ENCODE results near the gene EVPL.

EVPL gene

GRCh38 chr17:76005263-76006149 lies 21.6 kb downstream of the EVPL start:
- H3K79me1 ChIP-seq (ENCODE audit: low read depth, low read length): no peaks in the 10 kb centered on the region
- no CpG with 5 or more reads among the region's 16 CpGs for WGBS, 2 donors (ENCODE audit: extremely low coverage in 2 of 2, insufficient read length in 2 of 2, insufficient replicate concordance in 1 of 2)
- DNase-seq (ENCODE audit: low spot score): peak; percentile 67

GRCh38 chr17:76004750-76005262 lies 22.3 kb downstream of the EVPL start:
- peak overlapping the region; percentile 86 for H2BK15ac ChIP-seq (ENCODE audit: low read length)
- no peak overlapping the region for H3K18ac ChIP-seq (ENCODE audit: low read length)
- H3K14ac ChIP-seq (ENCODE audit: low read length): no peak overlapping the region
- no peak overlapping the region for H3K27ac ChIP-seq (replicated peaks; ENCODE audit: low read length)
- peaks cover 2% of the 10 kb centered on the region for H3K79me1 ChIP-seq (ENCODE audit: low read depth, low read length)
- no peak overlapping the region for H2BK120ac ChIP-seq (ENCODE audit: low read depth, low read length)
- no peak overlapping the region for H3K4me3 ChIP-seq (ENCODE audit: low read length in 2 of 2)
- H3K23ac ChIP-seq (ENCODE audit: low read depth, low read length, poor library complexity): no peak overlapping the region
- no peaks in the 10 kb centered on the region for H3K9me3 ChIP-seq (replicated peaks in 1 of 2; ENCODE audit: control insufficient read depth in 2 of 2, insufficient read depth in 1 of 2, low read depth in 1 of 2, low read length in 2 of 2)
- no peak overlapping the region for H4K8ac ChIP-seq (ENCODE audit: low read depth, low read length)
- peaks cover 0 to 9% of the 10 kb centered on the region in 2 donors for H3K36me3 ChIP-seq (replicated peaks in 1 of 2; ENCODE audit: control insufficient read depth in 2 of 2, insufficient read depth in 2 of 2, low read length in 2 of 2)
- peak overlapping the region; percentile 91 for H2AK5ac ChIP-seq (ENCODE audit: low read depth, low read length)
- no peak overlapping the region for H2BK12ac ChIP-seq (ENCODE audit: low read length)
- H3K4me1 ChIP-seq (ENCODE audit: control insufficient read depth in 2 of 2, insufficient read depth in 1 of 2, low read depth in 1 of 2, low read length in 2 of 2): peaks cover 0 to 7% of the 10 kb centered on the region in 2 donors
- no peak overlapping the region for H3K9ac ChIP-seq (ENCODE audit: low read depth, low read length, poor library complexity)
- H4K91ac ChIP-seq (ENCODE audit: low read depth, low read length, poor library complexity): no peak overlapping the region
- no peak overlapping the region for H2BK5ac ChIP-seq (ENCODE audit: low read length)
- H3K4ac ChIP-seq (ENCODE audit: low read length): no peak overlapping the region
- no peak overlapping the region for H2AFZ ChIP-seq (ENCODE audit: low read length)
- no peak overlapping the region for H3K4me2 ChIP-seq (ENCODE audit: insufficient read depth, low read length, poor library complexity, severe bottlenecking)
- DNase-seq (ENCODE audit: low spot score): no peak
- no peaks in the 10 kb centered on the region for H3K27me3 ChIP-seq (ENCODE audit: control insufficient read depth in 3 of 3, insufficient read depth in 3 of 3, low read depth in 1 of 3, low read length in 3 of 3)
- WGBS, 2 donors (ENCODE audit: extremely low coverage in 2 of 2, insufficient read length in 2 of 2, insufficient replicate concordance in 1 of 2): no CpG with 5 or more reads among the region's 8 CpGs

More at GRCh38 chr17:76005263-76006149, 21.6 kb downstream of the EVPL start:
- H4K91ac ChIP-seq (ENCODE audit: low read depth, low read length, poor library complexity): no peak overlapping the region
- H3K14ac ChIP-seq (ENCODE audit: low read length): peak overlapping the region; percentile 40
- no peak overlapping the region for H3K4me2 ChIP-seq (ENCODE audit: insufficient read depth, low read length, poor library complexity, severe bottlenecking)
- H2BK12ac ChIP-seq (ENCODE audit: low read length): no peak overlapping the region
- H3K23ac ChIP-seq (ENCODE audit: low read depth, low read length, poor library complexity): peak overlapping the region; percentile 18
- peak overlapping the region; percentile 58 for H3K18ac ChIP-seq (ENCODE audit: low read length)
- H2BK5ac ChIP-seq (ENCODE audit: low read length): no peak overlapping the region
- peak overlapping the region; percentile 91 for H2AK5ac ChIP-seq (ENCODE audit: low read depth, low read length)
- no peak overlapping the region for H4K8ac ChIP-seq (ENCODE audit: low read depth, low read length)
- no peak overlapping the region for H2AFZ ChIP-seq (ENCODE audit: low read length)
- no peaks in the 10 kb centered on the region for H3K27me3 ChIP-seq (ENCODE audit: control insufficient read depth in 3 of 3, insufficient read depth in 3 of 3, low read depth in 1 of 3, low read length in 3 of 3)
- no peak overlapping the region for H3K9ac ChIP-seq (ENCODE audit: low read depth, low read length, poor library complexity)
- no peak overlapping the region for H3K27ac ChIP-seq (replicated peaks; ENCODE audit: low read length)
- no peak overlapping the region for H3K4ac ChIP-seq (ENCODE audit: low read length)
- peaks cover 0 to 9% of the 10 kb centered on the region in 2 donors for H3K36me3 ChIP-seq (replicated peaks in 1 of 2; ENCODE audit: control insufficient read depth in 2 of 2, insufficient read depth in 2 of 2, low read length in 2 of 2)
- H3K9me3 ChIP-seq (replicated peaks in 1 of 2; ENCODE audit: control insufficient read depth in 2 of 2, insufficient read depth in 1 of 2, low read depth in 1 of 2, low read length in 2 of 2): no peaks in the 10 kb centered on the region
- peaks cover 0 to 2% of the 10 kb centered on the region in 2 donors for H3K4me1 ChIP-seq (ENCODE audit: control insufficient read depth in 2 of 2, insufficient read depth in 1 of 2, low read depth in 1 of 2, low read length in 2 of 2)
- H2BK120ac ChIP-seq (ENCODE audit: low read depth, low read length): no peak overlapping the region
- H2BK15ac ChIP-seq (ENCODE audit: low read length): peak overlapping the region; percentile 86
- H3K4me3 ChIP-seq (ENCODE audit: low read length in 2 of 2): no peak overlapping the region

GRCh38 chr17:76003915-76004314 lies 23.2 kb downstream of the EVPL start:
- H2BK5ac ChIP-seq (ENCODE audit: low read length): no peak overlapping the region
- H3K79me1 ChIP-seq (ENCODE audit: low read depth, low read length): peaks cover 2% of the 10 kb centered on the region
- no peak overlapping the region for H3K4ac ChIP-seq (ENCODE audit: low read length)
- WGBS, 2 donors (ENCODE audit: extremely low coverage in 2 of 2, insufficient read length in 2 of 2, insufficient replicate concordance in 1 of 2): no CpG with 5 or more reads among the region's 6 CpGs
- no peak overlapping the region for H3K27ac ChIP-seq (replicated peaks; ENCODE audit: low read length)
- H3K9ac ChIP-seq (ENCODE audit: low read depth, low read length, poor library complexity): no peak overlapping the region
- H3K9me3 ChIP-seq (replicated peaks in 1 of 2; ENCODE audit: control insufficient read depth in 2 of 2, insufficient read depth in 1 of 2, low read depth in 1 of 2, low read length in 2 of 2): no peaks in the 10 kb centered on the region
- no peak overlapping the region for H3K18ac ChIP-seq (ENCODE audit: low read length)
- H4K8ac ChIP-seq (ENCODE audit: low read depth, low read length): no peak overlapping the region
- no peak overlapping the region for H3K14ac ChIP-seq (ENCODE audit: low read length)
- no peak overlapping the region for H2AK5ac ChIP-seq (ENCODE audit: low read depth, low read length)
- no peak overlapping the region for H3K23ac ChIP-seq (ENCODE audit: low read depth, low read length, poor library complexity)
- no peak overlapping the region for H3K4me3 ChIP-seq (ENCODE audit: low read length in 2 of 2)
- H3K4me1 ChIP-seq (ENCODE audit: control insufficient read depth in 2 of 2, insufficient read depth in 1 of 2, low read depth in 1 of 2, low read length in 2 of 2): peaks cover 0 to 7% of the 10 kb centered on the region in 2 donors
- no peak overlapping the region for H2AFZ ChIP-seq (ENCODE audit: low read length)
- H2BK12ac ChIP-seq (ENCODE audit: low read length): no peak overlapping the region
- no peak for DNase-seq (ENCODE audit: low spot score)
- H3K27me3 ChIP-seq (ENCODE audit: control insufficient read depth in 3 of 3, insufficient read depth in 3 of 3, low read depth in 1 of 3, low read length in 3 of 3): no peaks in the 10 kb centered on the region
- no peak overlapping the region for H2BK15ac ChIP-seq (ENCODE audit: low read length)
- H3K36me3 ChIP-seq (replicated peaks in 1 of 2; ENCODE audit: control insufficient read depth in 2 of 2, insufficient read depth in 2 of 2, low read length in 2 of 2): peaks cover 0 to 9% of the 10 kb centered on the region in 2 donors
- H2BK120ac ChIP-seq (ENCODE audit: low read depth, low read length): no peak overlapping the region
- no peak overlapping the region for H4K91ac ChIP-seq (ENCODE audit: low read depth, low read length, poor library complexity)
- H3K4me2 ChIP-seq (ENCODE audit: insufficient read depth, low read length, poor library complexity, severe bottlenecking): no peak overlapping the region

GRCh38 chr17:76002100-76002499 lies 25.0 kb downstream of the EVPL start:
- H3K36me3 ChIP-seq (replicated peaks in 1 of 2; ENCODE audit: control insufficient read depth in 2 of 2, insufficient read depth in 2 of 2, low read length in 2 of 2): peaks cover 0 to 9% of the 10 kb centered on the region in 2 donors
- no peak overlapping the region for H3K14ac ChIP-seq (ENCODE audit: low read length)
- H2BK120ac ChIP-seq (ENCODE audit: low read depth, low read length): peak overlapping the region; percentile 40
- H3K4me1 ChIP-seq (ENCODE audit: control insufficient read depth in 2 of 2, insufficient read depth in 1 of 2, low read depth in 1 of 2, low read length in 2 of 2): peaks cover 0 to 7% of the 10 kb centered on the region in 2 donors
- no peaks in the 10 kb centered on the region for H3K9me3 ChIP-seq (replicated peaks in 1 of 2; ENCODE audit: control insufficient read depth in 2 of 2, insufficient read depth in 1 of 2, low read depth in 1 of 2, low read length in 2 of 2)
- DNase-seq (ENCODE audit: low spot score): no peak
- no peak overlapping the region for H4K8ac ChIP-seq (ENCODE audit: low read depth, low read length)
- no peak overlapping the region for H3K4me3 ChIP-seq (ENCODE audit: low read length in 2 of 2)
- H3K27ac ChIP-seq (replicated peaks; ENCODE audit: low read length): no peak overlapping the region
- no peak overlapping the region for H2AK5ac ChIP-seq (ENCODE audit: low read depth, low read length)
- no peak overlapping the region for H4K91ac ChIP-seq (ENCODE audit: low read depth, low read length, poor library complexity)
- H2BK12ac ChIP-seq (ENCODE audit: low read length): peak overlapping the region; percentile 82
- no peak overlapping the region for H2AFZ ChIP-seq (ENCODE audit: low read length)
- H3K23ac ChIP-seq (ENCODE audit: low read depth, low read length, poor library complexity): no peak overlapping the region
- H2BK15ac ChIP-seq (ENCODE audit: low read length): no peak overlapping the region
- WGBS, 2 donors (ENCODE audit: extremely low coverage in 2 of 2, insufficient read length in 2 of 2, insufficient replicate concordance in 1 of 2): no CpG with 5 or more reads among the region's 12 CpGs
- no peak overlapping the region for H2BK5ac ChIP-seq (ENCODE audit: low read length)
- H3K4me2 ChIP-seq (ENCODE audit: insufficient read depth, low read length, poor library complexity, severe bottlenecking): no peak overlapping the region
- peak overlapping the region; percentile 34 for H3K18ac ChIP-seq (ENCODE audit: low read length)
- H3K4ac ChIP-seq (ENCODE audit: low read length): no peak overlapping the region
- H3K9ac ChIP-seq (ENCODE audit: low read depth, low read length, poor library complexity): no peak overlapping the region
- peaks cover 2% of the 10 kb centered on the region for H3K79me1 ChIP-seq (ENCODE audit: low read depth, low read length)
- H3K27me3 ChIP-seq (ENCODE audit: control insufficient read depth in 3 of 3, insufficient read depth in 3 of 3, low read depth in 1 of 3, low read length in 3 of 3): no peaks in the 10 kb centered on the region
